PC-9 (cell line): ENCODE data around the gene P2RX6.

Experiments used
- EZH2 ChIP-seq: fragments of 200-600 bp; sonication (generic); IDR thresholded peaks from 2 replicates; pipeline ENCODE4 v1.8.0; 2017; ENCODE audit warnings: antibody characterized with exemption, low read depth
- TF ChIP-seq, protein P1 (sequence below): fragments of 200-600 bp; sonication (generic); conservative IDR thresholded peaks from 2 replicates; pipeline ENCODE4 v1.6.1; 2017; ENCODE audit warnings: mixed run types, antibody characterized with exemption, mild to moderate bottlenecking, moderate library complexity

GRCh38 chr22:21073482-21073881, 58.5 kb downstream of the P2RX6 start:
- TF ChIP-seq, protein P1, sequence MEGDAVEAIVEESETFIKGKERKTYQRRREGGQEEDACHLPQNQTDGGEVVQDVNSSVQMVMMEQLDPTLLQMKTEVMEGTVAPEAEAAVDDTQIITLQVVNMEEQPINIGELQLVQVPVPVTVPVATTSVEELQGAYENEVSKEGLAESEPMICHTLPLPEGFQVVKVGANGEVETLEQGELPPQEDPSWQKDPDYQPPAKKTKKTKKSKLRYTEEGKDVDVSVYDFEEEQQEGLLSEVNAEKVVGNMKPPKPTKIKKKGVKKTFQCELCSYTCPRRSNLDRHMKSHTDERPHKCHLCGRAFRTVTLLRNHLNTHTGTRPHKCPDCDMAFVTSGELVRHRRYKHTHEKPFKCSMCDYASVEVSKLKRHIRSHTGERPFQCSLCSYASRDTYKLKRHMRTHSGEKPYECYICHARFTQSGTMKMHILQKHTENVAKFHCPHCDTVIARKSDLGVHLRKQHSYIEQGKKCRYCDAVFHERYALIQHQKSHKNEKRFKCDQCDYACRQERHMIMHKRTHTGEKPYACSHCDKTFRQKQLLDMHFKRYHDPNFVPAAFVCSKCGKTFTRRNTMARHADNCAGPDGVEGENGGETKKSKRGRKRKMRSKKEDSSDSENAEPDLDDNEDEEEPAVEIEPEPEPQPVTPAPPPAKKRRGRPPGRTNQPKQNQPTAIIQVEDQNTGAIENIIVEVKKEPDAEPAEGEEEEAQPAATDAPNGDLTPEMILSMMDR, result no peak
- no peak for TF ChIP-seq EZH2
